Caki2 (cell line): ENCODE measurements around the gene PNMT. TPM values are rescaled to one million over a fixed set of nuclear protein-coding genes. Genes with fewer than 3 reads are reported as not detected.

Source experiments
- DNase-seq: peaks from one replicate; pipeline ENCODE4 v3.0.0-alpha.2; 2015; ENCODE audit warnings: low read depth
- in situ Hi-C: cut with HindIII; loops from 2 replicates; pipeline ENCODE4 v1.10.0; 2016; ENCODE audit warnings: low sequenced_read_pairs, low pct_unique_long_range_greater_than_20kb, mixed read lengths
- total RNA-seq: library from RNA; depleted of rRNA; stranded (reverse); fragments of >200 nt; shearing (Covaris generic); gene quantifications from 2 replicates; pipeline ENCODE4 v1.2.3, GENCODE V29; 2014; ENCODE audit warnings: low replicate concordance; rRNA removed

Gene PNMT
- total RNA-seq = not detected in 2 replicates

GRCh38 chr17:39667945-39668924 is at the start of gene PNMT:
Gene PNMT (plus strand): TSS chr17:39668453. CDS start chr17:39668476, 23 bp downstream.
- DNase-seq = no peak

GRCh38 chr17:39618956-39619785 is 49.1 kb upstream of the PNMT start:
- DNase-seq = no peak
- in situ Hi-C loops = no loop called here

More at GRCh38 chr17:39667945-39668924, at the start of gene PNMT:
- in situ Hi-C loops = no loop called here

GRCh38 chr17:39619786-39620101 is 48.5 kb upstream of the PNMT start:
- no peak for DNase-seq
- in situ Hi-C loops = no loop called here

GRCh38 chr17:39621523-39622379 is 46.5 kb upstream of the PNMT start:
- in situ Hi-C loops = no loop called here
- peak; percentile 79 for DNase-seq

DNA sequence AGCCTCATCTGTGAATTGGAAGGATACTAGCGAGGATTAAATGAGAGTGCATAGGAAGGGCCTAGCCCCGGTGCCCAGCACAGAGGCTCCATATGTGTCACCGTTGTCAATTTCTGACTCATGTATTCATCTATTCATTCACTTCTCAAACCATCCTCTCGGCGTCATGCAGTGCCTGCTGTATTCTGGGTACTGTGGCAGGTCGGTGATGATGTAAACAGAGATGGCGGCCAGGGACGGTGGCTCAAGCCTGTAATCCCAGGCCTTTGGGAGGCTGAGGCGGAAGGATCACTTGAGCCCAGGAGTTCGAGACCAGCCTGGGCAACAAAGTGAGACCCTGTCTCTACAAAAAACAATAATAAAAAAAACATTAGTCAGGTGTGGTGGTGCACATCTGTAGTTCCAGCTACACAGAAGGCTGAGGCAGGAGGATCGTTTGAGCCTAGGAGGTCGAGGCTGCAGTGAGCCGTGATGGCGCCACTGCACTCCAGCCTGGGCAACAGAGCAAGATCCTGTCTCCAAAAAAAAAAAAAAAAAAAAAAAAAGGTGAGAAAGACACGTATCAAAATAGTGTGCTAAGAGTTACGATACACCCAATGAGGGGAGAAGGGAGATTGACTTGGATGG is 45.8 kb upstream of the PNMT start:
- DNase-seq = no peak
- in situ Hi-C loops = no loop called here

- in situ Hi-C loops = no loop called here
- peak; percentile 51 for DNase-seq
Measured at GRCh38 chr17:39623356-39623950, 44.8 kb upstream of the PNMT start.

DNA sequence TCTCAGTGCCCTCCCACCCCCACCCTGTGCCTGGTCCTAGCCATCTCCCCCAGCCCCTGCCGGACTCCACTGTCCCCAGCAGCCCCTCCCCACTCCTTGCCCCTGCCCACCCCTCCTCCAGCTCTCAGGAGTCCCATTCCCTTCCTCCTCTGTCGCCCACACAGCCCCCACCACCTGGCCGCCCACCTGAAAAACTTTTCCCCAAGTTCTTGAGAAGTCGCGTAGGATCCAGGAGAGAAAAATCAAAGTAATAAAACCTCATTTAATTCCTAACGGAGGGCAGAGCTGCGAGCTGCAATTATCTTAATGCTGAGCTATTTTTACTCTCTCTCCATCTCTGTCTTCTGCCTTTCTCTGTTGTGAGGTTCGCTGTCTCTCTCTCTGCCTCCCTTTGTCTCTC is 43.9 kb upstream of the PNMT start:
- no peak for DNase-seq
- in situ Hi-C loops = no loop called here

GRCh38 chr17:39625198-39625785 is 43.0 kb upstream of the PNMT start:
- DNase-seq = no peak
- in situ Hi-C loops = no loop called here

DNA sequence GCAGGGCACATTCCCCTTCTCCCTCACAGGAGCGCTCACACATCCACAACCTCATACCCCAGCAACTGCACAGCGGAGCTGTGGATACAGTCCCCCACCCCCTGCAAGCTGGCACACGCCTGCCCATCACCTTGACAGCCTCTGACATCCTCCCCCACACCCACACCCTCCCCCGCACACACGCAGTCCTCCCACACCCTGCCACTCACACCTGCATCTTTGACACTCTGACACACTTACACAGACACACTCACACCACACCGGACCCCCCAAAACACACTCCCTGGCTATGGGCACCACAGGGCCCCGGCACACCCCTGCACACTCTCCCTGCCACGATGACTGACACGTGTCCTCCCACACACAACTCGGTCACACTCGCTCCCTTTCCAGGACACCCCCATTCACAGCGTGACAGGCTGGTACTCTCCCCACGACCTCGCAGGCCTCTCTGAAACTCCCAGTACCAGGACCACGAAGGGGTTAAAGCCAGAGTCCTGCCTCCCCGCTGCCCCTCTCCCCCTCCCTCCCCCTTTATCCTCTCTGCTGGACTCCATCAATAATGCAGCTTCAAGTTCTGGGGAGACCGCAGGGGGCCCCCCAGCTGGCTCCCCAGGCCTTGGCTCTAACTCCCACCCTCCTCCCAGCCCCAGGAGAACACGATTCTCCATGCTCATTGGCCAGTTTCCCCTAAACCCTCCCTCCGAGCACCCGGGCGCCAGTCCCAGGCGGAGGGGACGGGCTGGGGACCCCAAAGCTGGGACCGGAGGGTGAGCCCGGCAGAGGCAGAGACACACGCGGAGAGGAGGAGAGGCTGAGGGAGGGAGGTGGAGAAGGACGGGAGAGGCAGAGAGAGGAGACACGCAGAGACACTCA is 41.8 kb upstream of the PNMT start, which contains the start of gene PPP1R1B:
PPP1R1B (plus strand) TSS at position 782 of the 876 bp plus-strand sequence. CDS start 441 bp downstream, outside the sequence.
- no peak for DNase-seq
- in situ Hi-C loops = no loop called here

GRCh38 chr17:39627047-39627711 is 41.1 kb upstream of the PNMT start:
- in situ Hi-C loops = no loop called here
- no peak for DNase-seq

DNA sequence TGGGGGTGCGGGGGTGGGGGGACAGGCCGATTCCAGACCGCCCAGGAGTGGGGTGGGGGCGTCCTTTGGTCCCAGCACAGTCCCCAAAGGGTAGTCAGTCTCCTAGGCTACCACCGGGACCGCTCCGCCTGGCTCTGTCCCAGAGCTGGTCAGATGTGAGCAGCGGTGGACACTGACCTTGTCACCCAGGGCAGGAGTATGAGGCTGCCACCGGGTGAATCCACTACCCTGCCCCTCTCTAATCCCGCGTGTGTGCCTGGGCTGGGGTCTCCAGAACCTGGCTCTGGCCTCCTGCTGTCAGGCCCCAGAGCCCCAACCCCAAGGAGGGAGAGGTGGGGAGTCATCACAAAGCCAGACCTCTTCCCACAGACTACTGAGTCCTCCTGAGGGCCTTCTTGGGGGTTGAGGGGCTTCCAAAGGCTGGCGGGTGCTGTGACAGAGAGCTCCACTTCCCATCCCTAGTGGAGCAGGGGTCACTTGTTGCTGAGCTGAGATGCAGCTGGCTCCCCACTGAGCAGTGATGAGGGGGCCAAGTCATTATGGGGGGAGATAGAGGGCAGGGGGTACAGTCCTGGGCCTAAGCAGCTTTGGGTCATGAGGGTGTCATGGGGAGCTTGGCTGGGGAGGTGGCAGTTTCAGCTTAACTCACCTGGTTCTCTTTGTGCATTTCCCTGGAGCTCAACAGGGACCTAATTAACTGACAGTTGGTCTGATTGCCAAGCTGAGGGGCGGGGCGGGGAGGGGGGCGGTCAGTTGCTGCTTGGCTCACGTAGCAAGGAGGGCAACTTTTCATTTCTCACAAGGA is 40.3 kb upstream of the PNMT start:
- DNase-seq = no peak
- in situ Hi-C loops = no loop called here

GRCh38 chr17:39628655-39629493 is 39.4 kb upstream of the PNMT start:
- DNase-seq = no peak
- in situ Hi-C loops = no loop called here

- DNase-seq = no peak
- in situ Hi-C loops = no loop called here
Measured at GRCh38 chr17:39629494-39629880, 38.8 kb upstream of the PNMT start.

DNA sequence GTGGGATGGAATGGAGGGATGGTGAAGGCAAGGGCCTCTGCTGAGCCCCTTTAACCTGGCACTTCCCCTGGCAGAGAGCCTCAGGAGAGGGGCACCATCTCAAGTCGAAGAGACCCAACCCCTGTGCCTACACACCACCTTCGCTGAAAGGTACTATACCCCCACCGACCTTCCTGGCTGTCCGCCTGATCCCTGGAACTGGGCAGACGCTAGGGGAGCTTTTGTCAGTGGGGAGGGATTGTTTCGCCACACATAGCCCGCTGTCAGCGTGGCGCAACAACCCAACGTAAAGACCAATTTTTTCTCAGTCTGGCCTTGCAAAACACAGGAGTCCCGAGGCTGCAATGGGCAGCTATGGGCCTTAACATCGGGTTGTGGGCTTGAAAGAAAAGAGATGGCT is 38.4 kb upstream of the PNMT start:
- in situ Hi-C loops = no loop called here
- no peak for DNase-seq
